Endometrial microvascular endothelial cells (primary cell): ENCODE results near the gene BMPR1A. TPM values are rescaled to one million over a fixed set of nuclear protein-coding genes. Genes with fewer than 3 reads are reported as not detected.
"Not testable (repeated sequence)": the region's sequence is repeated elsewhere in the genome, so short reads cannot be mapped to it uniquely, and the experiment has no call there.

Experiments used
- in situ Hi-C: cut with HindIII; loops from 2 replicates; pipeline ENCODE4 v1.10.0; 2017; ENCODE audit warnings: low sequenced_read_pairs, low pct_unique_long_range_greater_than_20kb; ENCODE audit errors: inconsistent ontology term
- total RNA-seq: library from RNA; depleted of rRNA; stranded (reverse); fragments of >200 nt; gene quantifications from one replicate; pipeline ENCODE4 v1.2.3, GENCODE V29; 2015; ENCODE audit errors: inconsistent ontology term

BMPR1A gene
- total RNA-seq, 1 donor from 2014 or later, result 0.28 TPM

DNA sequence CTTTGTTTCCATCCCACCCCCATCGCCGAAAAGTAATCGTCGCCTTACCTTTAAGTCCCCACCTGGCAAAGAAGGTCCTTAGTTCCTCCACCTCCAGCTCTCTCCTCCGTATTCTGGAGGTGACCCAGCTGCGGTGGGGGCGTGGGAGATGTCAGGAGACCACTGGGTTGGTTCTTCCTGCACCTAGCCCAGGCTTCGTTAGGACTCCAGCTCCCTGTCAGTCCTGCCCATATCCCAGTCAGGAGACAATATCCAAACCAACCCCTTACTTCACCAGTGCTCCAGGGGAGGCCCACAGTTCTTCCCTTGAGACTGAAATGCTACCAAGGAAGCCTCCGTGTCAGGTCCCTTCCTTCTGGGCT is 212.6 kb downstream of the BMPR1A start:
- in situ Hi-C loops, result no loop called here

GRCh38 chr10:86969421-86970041 is 213.1 kb downstream of the BMPR1A start:
- in situ Hi-C loops, result no loop called here

GRCh38 chr10:86970162-86970981 is 214.0 kb downstream of the BMPR1A start:
- in situ Hi-C loops, result no loop called here

DNA sequence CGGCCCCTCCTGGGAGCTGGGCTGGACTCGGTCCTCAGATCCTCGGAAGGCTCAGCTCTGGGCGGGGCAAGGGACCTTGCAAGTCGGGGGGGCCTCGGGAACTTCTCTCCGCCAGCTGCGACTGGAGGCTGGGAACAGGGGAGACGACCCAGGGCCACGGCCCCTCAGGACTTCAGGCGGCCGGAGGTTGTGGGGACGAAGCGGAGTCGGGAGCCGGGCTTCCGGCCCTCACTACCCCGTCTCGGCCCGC is 214.5 kb downstream of the BMPR1A start:
- in situ Hi-C loops, result no loop called here

DNA sequence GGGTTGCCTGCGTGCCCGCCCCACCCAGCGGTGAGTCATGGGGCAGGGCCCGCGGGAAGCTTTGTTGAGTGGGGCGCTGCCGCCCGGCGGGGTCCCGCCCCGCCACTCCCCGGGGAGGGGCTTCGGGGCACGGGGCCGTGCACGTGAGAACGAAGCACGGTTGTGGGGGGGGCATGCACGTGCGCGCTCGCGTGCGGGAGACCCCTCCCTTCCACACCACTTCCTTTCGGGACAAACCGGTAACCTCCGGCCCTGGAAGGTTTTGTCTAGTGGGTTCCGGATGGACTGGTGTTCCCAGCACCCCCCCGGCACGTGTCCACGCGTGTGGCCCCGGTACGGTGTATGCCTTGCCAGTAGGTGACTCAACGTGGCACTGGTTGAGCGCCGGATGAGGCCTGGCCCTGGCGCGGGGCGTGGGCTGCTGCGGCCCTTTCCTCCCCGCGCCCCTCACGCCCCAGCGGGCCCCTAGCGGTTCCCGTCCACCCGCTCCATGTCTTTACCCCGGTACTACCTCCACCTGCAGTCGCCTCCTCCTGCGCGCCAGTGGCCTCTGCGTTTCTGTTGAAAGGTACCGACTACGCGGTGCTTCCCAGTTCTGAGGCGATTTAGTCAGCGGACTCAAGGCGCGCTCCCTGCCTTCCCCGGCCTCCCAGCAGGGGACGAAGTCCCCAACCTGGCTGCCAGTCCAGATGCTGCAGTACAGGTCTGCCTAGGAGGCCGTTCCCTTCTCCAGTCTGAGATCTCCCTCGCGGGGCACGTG is 215.0 kb downstream of the BMPR1A start:
- in situ Hi-C loops, result no loop called here

GRCh38 chr10:86972613-86973380 is 216.4 kb downstream of the BMPR1A start:
- in situ Hi-C loops, result no loop called here

GRCh38 chr10:86974484-86974883 is 218.1 kb downstream of the BMPR1A start:
- in situ Hi-C loops, result no loop called here

- in situ Hi-C loops, result no loop called here
These were observed 220.1 kb downstream of the BMPR1A start for GRCh38 chr10:86976362-86977056.

DNA sequence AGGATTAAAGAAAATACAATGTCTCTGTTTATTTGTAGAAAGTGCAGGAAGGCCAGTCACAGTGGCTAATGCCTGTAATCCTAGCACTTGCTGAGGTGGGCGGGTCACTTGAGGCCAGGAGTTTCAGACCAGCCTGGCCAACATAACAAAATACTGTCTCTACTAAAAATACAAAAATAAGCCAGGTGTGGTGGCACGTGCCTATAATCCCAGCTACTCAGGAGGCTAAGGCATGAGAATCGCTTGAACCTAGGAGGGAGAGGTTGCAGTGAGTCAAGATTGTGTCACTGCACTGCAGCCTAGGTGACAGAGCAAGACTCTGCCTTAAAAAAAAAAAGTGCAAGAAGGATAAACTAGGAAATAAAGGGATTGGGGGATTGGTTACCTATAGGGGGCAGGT is 222.0 kb downstream of the BMPR1A start:
- in situ Hi-C loops, result not testable (repeated sequence)

- in situ Hi-C loops, result no loop called here
These were observed 222.9 kb downstream of the BMPR1A start for GRCh38 chr10:86979296-86979818.

GRCh38 chr10:86979977-86980448 is 223.6 kb downstream of the BMPR1A start:
- in situ Hi-C loops, result no loop called here

- in situ Hi-C loops, result not testable (repeated sequence)
These were observed 224.6 kb downstream of the BMPR1A start for GRCh38 chr10:86981020-86981419.

- in situ Hi-C loops, result no loop called here
These were observed 225.3 kb downstream of the BMPR1A start for GRCh38 chr10:86981716-86982115.

Other genes starting within 250 kb of the BMPR1A start
- 31.8 TPM for gene WAPL, start 234.8 kb upstream of the BMPR1A start, total RNA-seq
- not detected for gene OPN4, start 102.1 kb upstream of the BMPR1A start, total RNA-seq
- not detected for gene LDB3, start 88.1 kb upstream of the BMPR1A start, total RNA-seq
- 159 TPM for gene MMRN2, start 201.0 kb downstream of the BMPR1A start, total RNA-seq
- gene SNCG, start 202.0 kb downstream of the BMPR1A start, total RNA-seq, result 87.7 TPM
- gene ADIRF, start 211.9 kb downstream of the BMPR1A start, total RNA-seq, result 31.2 TPM